H9 (cell line): ENCODE data around the gene TAF13. TPM values are rescaled to one million over a fixed set of nuclear protein-coding genes. Genes with fewer than 3 reads are reported as not detected.

Source experiments
- DNase-seq: peaks from one replicate; pipeline ENCODE4 v3.0.0-alpha.2; 2017
- H2AFZ ChIP-seq: one replicate; pipeline ENCODE4 v1.6.1; 2013; ENCODE audit warnings: mild to moderate bottlenecking, low read length, control low read depth, moderate library complexity
- H2AK5ac ChIP-seq: 2 replicates; pipeline ENCODE4 v1.6.1; 2013; ENCODE audit warnings: low read length, control low read depth, mixed read lengths; ENCODE audit not compliant: insufficient read length
- H2BK120ac ChIP-seq: one replicate; pipeline ENCODE4 v1.6.1; 2013; ENCODE audit warnings: low read depth, mild to moderate bottlenecking, low read length, control low read depth, inconsistent platforms; ENCODE audit not compliant: poor library complexity, severe bottlenecking
- H2BK12ac ChIP-seq: 2 replicates; pipeline ENCODE4 v1.6.1; 2013; ENCODE audit warnings: low read length, control low read depth, mixed read lengths, low read depth; ENCODE audit not compliant: insufficient read length
- H2BK15ac ChIP-seq: 2 replicates; pipeline ENCODE4 v1.6.1; 2013; ENCODE audit warnings: low read depth, low read length, control low read depth
- H2BK20ac ChIP-seq: one replicate; pipeline ENCODE4 v1.6.1; 2013; ENCODE audit warnings: low read depth, mild to moderate bottlenecking, low read length, control low read depth, inconsistent platforms; ENCODE audit not compliant: poor library complexity, severe bottlenecking
- H2BK5ac ChIP-seq: 2 replicates; pipeline ENCODE4 v1.6.1; 2013; ENCODE audit warnings: low read length, control low read depth, mixed read lengths; ENCODE audit not compliant: insufficient read length
- H3K14ac ChIP-seq: 2 replicates; pipeline ENCODE4 v1.6.1; 2013; ENCODE audit warnings: low read length, control low read depth; ENCODE audit not compliant: insufficient read depth
- H3K18ac ChIP-seq: 2 replicates; pipeline ENCODE4 v1.6.1; 2013; ENCODE audit warnings: low read depth, mild to moderate bottlenecking, mixed read lengths, low read length, control low read depth; ENCODE audit not compliant: insufficient read length
- H3K23ac ChIP-seq: 2 replicates; pipeline ENCODE4 v1.6.1; 2013; ENCODE audit warnings: low read length, control low read depth, mixed read lengths, low read depth; ENCODE audit not compliant: insufficient read length
- H3K23me2 ChIP-seq: 2 replicates; pipeline ENCODE4 v1.6.1; 2013; ENCODE audit warnings: low read depth, mild to moderate bottlenecking, mixed read lengths, low read length, control low read depth; ENCODE audit not compliant: insufficient read length, poor library complexity, severe bottlenecking
- H3K27ac ChIP-seq: 2 replicates; pipeline ENCODE4 v1.5.1; 2013; ENCODE audit warnings: low read length, control low read depth, mixed read lengths, low read depth; ENCODE audit not compliant: insufficient read length
- H3K27me3 ChIP-seq: 2 replicates; pipeline ENCODE4 v1.6.1; 2013; ENCODE audit warnings: low read length, control low read depth, inconsistent platforms; ENCODE audit not compliant: insufficient read depth
- H3K4ac ChIP-seq: 2 replicates; pipeline ENCODE4 v1.6.1; 2013; ENCODE audit warnings: low read depth, mild to moderate bottlenecking, control low read depth, inconsistent platforms, low read length, moderate library complexity
- H3K4me1 ChIP-seq: 2 replicates; pipeline ENCODE4 v1.6.1; 2013; ENCODE audit warnings: low read length, control low read depth, inconsistent platforms; ENCODE audit not compliant: insufficient read depth
- H3K4me2 ChIP-seq: 2 replicates; pipeline ENCODE4 v1.6.1; 2013; ENCODE audit warnings: low read length, control low read depth, mixed read lengths; ENCODE audit not compliant: insufficient read length, insufficient read depth
- H3K56ac ChIP-seq: 2 replicates; pipeline ENCODE4 v1.6.1; 2013; ENCODE audit warnings: low read depth, mild to moderate bottlenecking, mixed read lengths, low read length, control low read depth; ENCODE audit not compliant: insufficient read length
- H3K79me1 ChIP-seq: 2 replicates; pipeline ENCODE4 v1.6.1; 2013; ENCODE audit warnings: low read depth, mild to moderate bottlenecking, moderate library complexity, low read length, control low read depth, inconsistent platforms; ENCODE audit not compliant: insufficient read depth, poor library complexity, severe bottlenecking
- H3K79me2 ChIP-seq: 2 replicates; pipeline ENCODE4 v1.6.1; 2013; ENCODE audit warnings: low read length, control low read depth, inconsistent platforms; ENCODE audit not compliant: insufficient read depth
- H3K9ac ChIP-seq: 2 replicates; pipeline ENCODE4 v1.6.1; 2013; ENCODE audit warnings: low read length, control low read depth, mixed read lengths; ENCODE audit not compliant: insufficient read length; ENCODE audit errors: extremely low read depth
- H3K9me3 ChIP-seq: one replicate; pipeline ENCODE4 v1.6.1; 2013; ENCODE audit warnings: low read depth, low read length, inconsistent platforms; ENCODE audit not compliant: control insufficient read depth
- H3T11ph ChIP-seq: one replicate; pipeline ENCODE4 v1.6.1; 2013; ENCODE audit warnings: mild to moderate bottlenecking, low read length, control low read depth, inconsistent platforms
- H4K20me1 ChIP-seq: one replicate; pipeline ENCODE4 v1.6.1; 2013; ENCODE audit not compliant: control insufficient read depth, insufficient read length, insufficient read depth
- H4K5ac ChIP-seq: 2 replicates; pipeline ENCODE4 v1.6.1; 2013; ENCODE audit warnings: low read depth, mild to moderate bottlenecking, mixed read lengths, low read length, control low read depth; ENCODE audit not compliant: insufficient read length
- H4K8ac ChIP-seq: replicated peaks from 2 replicates; pipeline ENCODE4 v1.6.1; 2013; ENCODE audit warnings: low read length, control low read depth, mixed read lengths, low read depth; ENCODE audit not compliant: insufficient read length
- H4K91ac ChIP-seq: 2 replicates; pipeline ENCODE4 v1.6.1; 2013; ENCODE audit warnings: low read depth, mild to moderate bottlenecking, moderate library complexity, mixed read lengths, low read length, control low read depth; ENCODE audit not compliant: insufficient read length
- H3K27ac Mint-ChIP-seq, 3 experiments: 2 replicates in 2 of 3; 3 replicates in 1 of 3; pipeline ENCODE4 v1.8.0; 2020 to 2021; ENCODE audit warnings: mixed read lengths in 3 of 3, mild to moderate bottlenecking in 1 of 3, moderate library complexity in 1 of 3
- H3K27me3 Mint-ChIP-seq: 2 replicates; pipeline ENCODE4 v1.8.0; 2021; ENCODE audit warnings: low read depth, mild to moderate bottlenecking, moderate library complexity, mixed read lengths
- H3K36me3 Mint-ChIP-seq, 3 experiments: 2 replicates in 2 of 3; 3 replicates in 1 of 3; pipeline ENCODE4 v1.8.0; 2020 to 2021; ENCODE audit warnings: low read depth in 3 of 3, mixed read lengths in 3 of 3; ENCODE audit not compliant: insufficient read depth in 1 of 3
- H3K4me1 Mint-ChIP-seq, 2 experiments: 2 replicates each; pipeline ENCODE4 v1.8.0; 2020; ENCODE audit warnings: mixed read lengths in 2 of 2
- H3K4me3 Mint-ChIP-seq, 2 experiments: 2 replicates in 1 of 2; 3 replicates in 1 of 2; pipeline ENCODE4 v1.8.0; 2020 to 2021; ENCODE audit warnings: mild to moderate bottlenecking in 2 of 2, mixed read lengths in 2 of 2, moderate library complexity in 1 of 2
- H3K9me3 Mint-ChIP-seq, 2 experiments: 2 replicates in 1 of 2; 3 replicates in 1 of 2; pipeline ENCODE4 v1.8.0; 2020; ENCODE audit warnings: mild to moderate bottlenecking in 2 of 2, mixed read lengths in 2 of 2, moderate library complexity in 1 of 2
- CTCF ChIP-seq: fragments of 200-600 bp; sonication (generic); conservative IDR thresholded peaks from 3 replicates; pipeline ENCODE4 v1.8.0; 2021; ENCODE audit warnings: antibody characterized with exemption, mild to moderate bottlenecking
- WGBS: extraction: QIAGEN DNeasy Blood & Tissue Kit; methylation state at CpG from one replicate; pipeline ENCODE4 v1.1.7; 2013; ENCODE audit warnings: missing lambda C conversion rate, low lambda C conversion rate, mixed read lengths; ENCODE audit not compliant: insufficient read length; ENCODE audit errors: extremely low coverage; 5-methylcytosine and 5-hydroxymethylcytosine counted together
- total RNA-seq: library from RNA; stranded (reverse); gene quantifications from 2 replicates; pipeline ENCODE4 v1.2.1, GENCODE V29; 2021

The TAF13 gene
- total RNA-seq, 1 experiment from 2014 or later: 50.9 TPM

- no peaks in the 10 kb centered on the region for H3K27me3 ChIP-seq
- peaks cover 2% of the 10 kb centered on the region; the same call in 1 of the 2 replicates for H3K4me1 ChIP-seq
- H2BK15ac ChIP-seq: no peak overlapping the region
- no peaks in the 10 kb centered on the region; the same call in 1 of the 2 replicates for H3K27me3 Mint-ChIP-seq
- WGBS: no CpG with 5 or more reads among the region's 13 CpGs
- no peak overlapping the region for H3K9ac ChIP-seq
- H4K91ac ChIP-seq: no peak overlapping the region
- no peaks in the 10 kb centered on the region for H3K23me2 ChIP-seq
- no peaks in the 10 kb centered on the region for H3K79me2 ChIP-seq
- H3T11ph ChIP-seq: no peak overlapping the region
- H4K8ac ChIP-seq: no peak overlapping the region
- H3K9me3 ChIP-seq: no peaks in the 10 kb centered on the region
- H3K4ac ChIP-seq: no peak overlapping the region
- H3K4me1 Mint-ChIP-seq: peaks cover 30 to 32% of the 10 kb centered on the region in 2 experiments
- H3K14ac ChIP-seq: no peak overlapping the region
- H4K20me1 ChIP-seq: no peaks in the 10 kb centered on the region
- no peak overlapping the region for H3K27ac ChIP-seq
- H2BK12ac ChIP-seq: no peak overlapping the region
- H3K36me3 Mint-ChIP-seq: peaks cover 0 to 1% (median 0%) of the 10 kb centered on the region in 3 experiments; a peak in 1 of 7 replicates
- H4K5ac ChIP-seq: no peak overlapping the region
- H3K4me2 ChIP-seq: no peak overlapping the region
- no peak overlapping the region for H3K56ac ChIP-seq
- H2BK120ac ChIP-seq: no peak overlapping the region
- H2BK5ac ChIP-seq: no peak overlapping the region
- peak overlapping the region in 1 of 3 experiments; percentile 22; a peak in 2 of 7 replicates for H3K27ac Mint-ChIP-seq
- DNase-seq: no peak
- no peak overlapping the region for H3K4me3 Mint-ChIP-seq
- H3K79me1 ChIP-seq: no peaks in the 10 kb centered on the region
- no peak overlapping the region for H2AK5ac ChIP-seq
- no peak overlapping the region for H3K18ac ChIP-seq
- H3K23ac ChIP-seq: no peak overlapping the region
- H2AFZ ChIP-seq: no peak overlapping the region
- H2BK20ac ChIP-seq: no peak overlapping the region
- peaks cover 0 to 3% of the 10 kb centered on the region in 2 experiments; a peak in 1 of 5 replicates for H3K9me3 Mint-ChIP-seq
- TF ChIP-seq CTCF: no peak
Measured at GRCh38 chr1:109084563-109085517, 9.0 kb upstream of the TAF13 start.
